Measurements from ENCODE around the gene KDM4C. TPM values are rescaled to one million over a fixed set of nuclear protein-coding genes. Genes with fewer than 3 reads are reported as not detected.

KDM4C gene
- total and polyA plus RNA-seq, 2 of the 4 experiments (the other 2 are of a cell fraction), result 11.8 to 23.8 TPM

DNA sequence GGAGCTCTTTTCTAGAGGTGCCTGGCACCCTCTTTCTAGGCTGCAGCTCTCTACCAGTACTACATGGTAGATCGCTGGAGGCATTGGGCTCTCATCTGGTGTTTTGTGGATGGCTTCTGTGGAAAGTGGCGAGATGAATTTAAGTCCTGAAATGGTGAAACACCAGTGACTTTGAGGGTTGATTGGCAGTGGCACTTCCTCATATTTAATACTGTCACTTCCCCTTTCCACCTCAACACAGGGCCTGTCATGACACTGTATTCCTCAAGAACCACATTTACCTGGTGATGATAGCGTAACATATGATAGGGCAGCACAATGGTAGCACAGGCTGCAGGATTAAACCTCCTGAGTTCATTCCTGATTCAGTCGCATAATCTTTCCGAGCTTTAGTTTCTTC, 132.1 kb downstream of the KDM4C start:
- no peak overlapping the region for H3K27ac ChIP-seq (ENCODE audit: insufficient read depth, low read length)
- no peaks in the 10 kb centered on the region for H3K9me1 ChIP-seq (ENCODE audit: insufficient read depth, low read length)
- ChIA-PET CTCF (interaction anchor here (0.7 kb wide), 1 partner anchor 529 kb away, joined by 3 read pairs; no protein-coding TSS in a partner anchor), POLR2A (ENCODE audit: unreplicated experiment) (interaction anchor here (0.5 kb wide), 1 partner anchor 382 kb away, joined by 5 read pairs; no protein-coding TSS in a partner anchor)
- no peak overlapping the region for H2BK120ac ChIP-seq (ENCODE audit: low read depth, low read length)
- no peak for ATAC-seq (ENCODE audit: low read depth)
- H3K56ac ChIP-seq (ENCODE audit: extremely low read depth, insufficient read depth, low read length), result no peak overlapping the region
- H4K8ac ChIP-seq (ENCODE audit: low read depth in 2 of 2, low read length in 2 of 2), result no peak overlapping the region
- no peak overlapping the region for H3K4me3 ChIP-seq (ENCODE audit: insufficient read depth, low read depth, low read length)
- no peak overlapping the region for H3K23ac ChIP-seq (ENCODE audit: low read depth, low read length)
- dilution Hi-C loops (cut with HindIII; ENCODE audit: low sequenced_read_pairs, unreplicated experiment) (no loop called here), intact Hi-C loops (cut with micrococcal nuclease) (no loop called here), in situ Hi-C loops (cut with MboI; ENCODE audit: low sequenced_read_pairs) (no loop called here)
- no peaks in the 10 kb centered on the region for H4K20me1 ChIP-seq (ENCODE audit: insufficient read depth, low read length)
- no peak overlapping the region for H2BK15ac ChIP-seq (ENCODE audit: low read depth, low read length)
- H3K9ac ChIP-seq (ENCODE audit: low read depth, low read length), result no peak overlapping the region
- no peak for DNase-seq
- H3K27me3 ChIP-seq (ENCODE audit: control insufficient read depth, insufficient read depth, low read length), result no peaks in the 10 kb centered on the region
- no peak overlapping the region for H2AFZ ChIP-seq (replicated peaks; ENCODE audit: low read length, poor library complexity)
- H2BK5ac ChIP-seq (ENCODE audit: low read depth, low read length, poor library complexity, severe bottlenecking), result no peak overlapping the region
- H3K36me3 ChIP-seq (ENCODE audit: control insufficient read depth, insufficient read depth, low read length), result no peaks in the 10 kb centered on the region; the same call in 1 of the 2 replicates
- no peak overlapping the region for H3K4ac ChIP-seq (ENCODE audit: low read depth, low read length)
- H3K4me2 ChIP-seq (ENCODE audit: low read depth, low read length), result no peak overlapping the region
- H3K18ac ChIP-seq (ENCODE audit: low read depth, low read length), result no peak overlapping the region
- no peak overlapping the region for H3K14ac ChIP-seq (replicated peaks; ENCODE audit: low read depth, low read length)
- no peak overlapping the region for H2AK9ac ChIP-seq (replicated peaks; ENCODE audit: low read depth, low read length, poor library complexity)
- no peak overlapping the region for H4K5ac ChIP-seq (ENCODE audit: low read depth, low read length)
- no peak overlapping the region for H4K91ac ChIP-seq (ENCODE audit: insufficient read depth, low read depth, low read length)
- H3K79me1 ChIP-seq (ENCODE audit: low read depth in 1 of 2, low read length in 2 of 2), result no peaks in the 10 kb centered on the region
- no peaks in the 10 kb centered on the region for H3K4me1 ChIP-seq (ENCODE audit: control insufficient read depth, insufficient read depth, low read length)
- no peak overlapping the region for H2AK5ac ChIP-seq (ENCODE audit: low read depth, low read length)
- BruUV-seq (replicated peaks), result no TSS peak
- H3K9me3 ChIP-seq (ENCODE audit: control insufficient read depth, insufficient read depth, low read length), result no peaks in the 10 kb centered on the region
- no peak for TF ChIP-seq FOS (IDR thresholded peaks at IDR 0.05; ENCODE audit: low read depth, low read length)
- no peak for TF ChIP-seq MAFK (IDR thresholded peaks at IDR 0.05; ENCODE audit: low read depth, low read length)
- no peak for TF ChIP-seq CEBPB (IDR thresholded peaks at IDR 0.05; ENCODE audit: low read depth, low read length)
- TF ChIP-seq CHD1 (IDR thresholded peaks at IDR 0.05; ENCODE audit: low read depth, low read length), result no peak
- no peak for TF ChIP-seq NFE2L2 (IDR thresholded peaks at IDR 0.05; ENCODE audit: low read depth, low read length)
- TF ChIP-seq, protein P1, sequence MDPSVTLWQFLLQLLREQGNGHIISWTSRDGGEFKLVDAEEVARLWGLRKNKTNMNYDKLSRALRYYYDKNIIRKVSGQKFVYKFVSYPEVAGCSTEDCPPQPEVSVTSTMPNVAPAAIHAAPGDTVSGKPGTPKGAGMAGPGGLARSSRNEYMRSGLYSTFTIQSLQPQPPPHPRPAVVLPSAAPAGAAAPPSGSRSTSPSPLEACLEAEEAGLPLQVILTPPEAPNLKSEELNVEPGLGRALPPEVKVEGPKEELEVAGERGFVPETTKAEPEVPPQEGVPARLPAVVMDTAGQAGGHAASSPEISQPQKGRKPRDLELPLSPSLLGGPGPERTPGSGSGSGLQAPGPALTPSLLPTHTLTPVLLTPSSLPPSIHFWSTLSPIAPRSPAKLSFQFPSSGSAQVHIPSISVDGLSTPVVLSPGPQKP (IDR thresholded peaks at IDR 0.05; ENCODE audit: borderline replicate concordance, low read depth, low read length), result no peak
- TF ChIP-seq, protein P2, sequence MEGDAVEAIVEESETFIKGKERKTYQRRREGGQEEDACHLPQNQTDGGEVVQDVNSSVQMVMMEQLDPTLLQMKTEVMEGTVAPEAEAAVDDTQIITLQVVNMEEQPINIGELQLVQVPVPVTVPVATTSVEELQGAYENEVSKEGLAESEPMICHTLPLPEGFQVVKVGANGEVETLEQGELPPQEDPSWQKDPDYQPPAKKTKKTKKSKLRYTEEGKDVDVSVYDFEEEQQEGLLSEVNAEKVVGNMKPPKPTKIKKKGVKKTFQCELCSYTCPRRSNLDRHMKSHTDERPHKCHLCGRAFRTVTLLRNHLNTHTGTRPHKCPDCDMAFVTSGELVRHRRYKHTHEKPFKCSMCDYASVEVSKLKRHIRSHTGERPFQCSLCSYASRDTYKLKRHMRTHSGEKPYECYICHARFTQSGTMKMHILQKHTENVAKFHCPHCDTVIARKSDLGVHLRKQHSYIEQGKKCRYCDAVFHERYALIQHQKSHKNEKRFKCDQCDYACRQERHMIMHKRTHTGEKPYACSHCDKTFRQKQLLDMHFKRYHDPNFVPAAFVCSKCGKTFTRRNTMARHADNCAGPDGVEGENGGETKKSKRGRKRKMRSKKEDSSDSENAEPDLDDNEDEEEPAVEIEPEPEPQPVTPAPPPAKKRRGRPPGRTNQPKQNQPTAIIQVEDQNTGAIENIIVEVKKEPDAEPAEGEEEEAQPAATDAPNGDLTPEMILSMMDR (conservative IDR thresholded peaks at IDR 0.05; ENCODE audit: low read depth, low read length), result no peak
- no peak for TF ChIP-seq BHLHE40 (IDR thresholded peaks at IDR 0.05; ENCODE audit: low read depth, low read length)
- TF ChIP-seq RAD21 (IDR thresholded peaks at IDR 0.05; ENCODE audit: low read length), result no peak
- TF ChIP-seq MXI1 (IDR thresholded peaks at IDR 0.05; ENCODE audit: borderline replicate concordance, low read depth, low read length), result no peak
- TF ChIP-seq RCOR1 (IDR thresholded peaks at IDR 0.05; ENCODE audit: insufficient replicate concordance, low read length), result no peak
- no peak for TF ChIP-seq MAZ (IDR thresholded peaks at IDR 0.05; ENCODE audit: borderline replicate concordance, low read depth, low read length)
- TF ChIP-seq SMC3 (IDR thresholded peaks at IDR 0.05; ENCODE audit: low read depth, low read length), result no peak
- TF ChIP-seq RFX5 (IDR thresholded peaks at IDR 0.05; ENCODE audit: low read depth, low read length), result no peak
- no peak for TF ChIP-seq POLR2A (IDR thresholded peaks at IDR 0.05; ENCODE audit: low read depth, low read length)
- no peak for TF ChIP-seq USF2 (IDR thresholded peaks at IDR 0.05; ENCODE audit: low read depth, low read length)
- no peak overlapping the region for H2BK20ac ChIP-seq (ENCODE audit: low read depth, low read length)
- WGBS, 2 experiments (ENCODE audit: extremely low coverage in 2 of 2, insufficient read length in 1 of 2), result 100% methylated on average over 1 of the region's 5 CpGs; no CpG with 5 or more reads in 1 of the 2 experiments
